ENCODE data around the gene AGRN. TPM values are rescaled to one million over a fixed set of nuclear protein-coding genes. Genes with fewer than 3 reads are reported as not detected.
"Not testable (repeated sequence)": the region's sequence is repeated elsewhere in the genome, so short reads cannot be mapped to it uniquely, and the experiment has no call there.

AGRN gene
- polyA plus RNA-seq, 1 donor: 116 TPM

GRCh38 chr1:1021920-1022259 lies 2.0 kb downstream of the AGRN start:
- no peak overlapping the region for H3K4me3 ChIP-seq (ENCODE audit: low read length)
- DNase-seq: no peak
- no peaks in the 10 kb centered on the region for H3K27me3 ChIP-seq (ENCODE audit: control insufficient read depth, insufficient read depth, low read length)
- H3K27ac ChIP-seq (ENCODE audit: low read length): no peak overlapping the region
- H3K36me3 ChIP-seq (ENCODE audit: control insufficient read depth, insufficient read depth, low read length): peaks cover 31% of the 10 kb centered on the region
- no CpG with 5 or more reads among the region's 10 CpGs for WGBS (ENCODE audit: insufficient coverage, low lambda C conversion rate)
- peaks cover 3% of the 10 kb centered on the region for H3K9me3 ChIP-seq (ENCODE audit: control insufficient read depth, low read depth, low read length)
- peaks cover 49% of the 10 kb centered on the region for H3K4me1 ChIP-seq (ENCODE audit: control insufficient read depth, insufficient read depth, low read length)

- no CpG with 5 or more reads among the region's 27 CpGs for WGBS (ENCODE audit: insufficient coverage, low lambda C conversion rate)
- H3K4me1 ChIP-seq (ENCODE audit: control insufficient read depth, insufficient read depth, low read length): peaks cover 49% of the 10 kb centered on the region
- DNase-seq: no peak
Observed at GRCh38 chr1:1022302-1023009, 2.5 kb downstream of the AGRN start.

GRCh38 chr1:1023700-1024099 lies 3.8 kb downstream of the AGRN start:
- no CpG with 5 or more reads among the region's 13 CpGs for WGBS (ENCODE audit: insufficient coverage, low lambda C conversion rate)
- Histone ChIP-seq H3K9me3 (ENCODE audit: control insufficient read depth, low read depth, low read length) (no peaks in the 10 kb centered on the region), H3K27ac (ENCODE audit: low read length) (no peak overlapping the region), H3K36me3 (ENCODE audit: control insufficient read depth, insufficient read depth, low read length) (peaks cover 42% of the 10 kb centered on the region), H3K27me3 (ENCODE audit: control insufficient read depth, insufficient read depth, low read length) (no peaks in the 10 kb centered on the region), H3K4me3 (ENCODE audit: low read length) (no peak overlapping the region), H3K4me1 (ENCODE audit: control insufficient read depth, insufficient read depth, low read length) (peaks cover 48% of the 10 kb centered on the region)
- DNase-seq: no peak

More at GRCh38 chr1:1022302-1023009, 2.5 kb downstream of the AGRN start:
- Histone ChIP-seq H3K36me3 (ENCODE audit: control insufficient read depth, insufficient read depth, low read length) (peaks cover 37% of the 10 kb centered on the region), H3K4me3 (ENCODE audit: low read length) (no peak overlapping the region), H3K27ac (ENCODE audit: low read length) (no peak overlapping the region), H3K9me3 (ENCODE audit: control insufficient read depth, low read depth, low read length) (peaks cover 3% of the 10 kb centered on the region), H3K27me3 (ENCODE audit: control insufficient read depth, insufficient read depth, low read length) (no peaks in the 10 kb centered on the region)

- H3K27ac ChIP-seq (ENCODE audit: low read length): no peak overlapping the region
- no CpG with 5 or more reads among the region's 9 CpGs for WGBS (ENCODE audit: insufficient coverage, low lambda C conversion rate)
- no peak overlapping the region for H3K4me3 ChIP-seq (ENCODE audit: low read length)
- no peaks in the 10 kb centered on the region for H3K27me3 ChIP-seq (ENCODE audit: control insufficient read depth, insufficient read depth, low read length)
- peaks cover 43% of the 10 kb centered on the region for H3K4me1 ChIP-seq (ENCODE audit: control insufficient read depth, insufficient read depth, low read length)
- no peak for DNase-seq
- no peaks in the 10 kb centered on the region for H3K9me3 ChIP-seq (ENCODE audit: control insufficient read depth, low read depth, low read length)
- H3K36me3 ChIP-seq (ENCODE audit: control insufficient read depth, insufficient read depth, low read length): peaks cover 42% of the 10 kb centered on the region
Observed at GRCh38 chr1:1024149-1024770, 4.3 kb downstream of the AGRN start.

- Histone ChIP-seq H3K27me3 (ENCODE audit: control insufficient read depth, insufficient read depth, low read length) (no peaks in the 10 kb centered on the region), H3K27ac (ENCODE audit: low read length) (no peak overlapping the region), H3K9me3 (ENCODE audit: control insufficient read depth, low read depth, low read length) (no peaks in the 10 kb centered on the region), H3K4me1 (ENCODE audit: control insufficient read depth, insufficient read depth, low read length) (peaks cover 43% of the 10 kb centered on the region), H3K4me3 (ENCODE audit: low read length) (no peak overlapping the region), H3K36me3 (ENCODE audit: control insufficient read depth, insufficient read depth, low read length) (peaks cover 42% of the 10 kb centered on the region)
- WGBS (ENCODE audit: insufficient coverage, low lambda C conversion rate): no CpG with 5 or more reads among the region's 31 CpGs
- peak; percentile 66 for DNase-seq
Observed at GRCh38 chr1:1024771-1025699, 5.1 kb downstream of the AGRN start.

- no peak for DNase-seq
- Histone ChIP-seq H3K4me3 (ENCODE audit: low read length) (no peak overlapping the region), H3K36me3 (ENCODE audit: control insufficient read depth, insufficient read depth, low read length) (peaks cover 42% of the 10 kb centered on the region), H3K27ac (ENCODE audit: low read length) (no peak overlapping the region), H3K4me1 (ENCODE audit: control insufficient read depth, insufficient read depth, low read length) (peaks cover 43% of the 10 kb centered on the region), H3K27me3 (ENCODE audit: control insufficient read depth, insufficient read depth, low read length) (no peaks in the 10 kb centered on the region), H3K9me3 (ENCODE audit: control insufficient read depth, low read depth, low read length) (no peaks in the 10 kb centered on the region)
- no CpG with 5 or more reads among the region's 10 CpGs for WGBS (ENCODE audit: insufficient coverage, low lambda C conversion rate)
Observed at GRCh38 chr1:1025730-1026129, 5.8 kb downstream of the AGRN start.

GRCh38 chr1:1026599-1027413 lies 6.9 kb downstream of the AGRN start:
- no peaks in the 10 kb centered on the region for H3K27me3 ChIP-seq (ENCODE audit: control insufficient read depth, insufficient read depth, low read length)
- no CpG with 5 or more reads among the region's 21 CpGs for whole genome bisulfite sequencing (ENCODE audit: insufficient coverage, low lambda C conversion rate)
- H3K27ac ChIP-seq (ENCODE audit: low read length): no peak overlapping the region
- no peak overlapping the region for H3K4me3 ChIP-seq (ENCODE audit: low read length)
- H3K9me3 ChIP-seq (ENCODE audit: control insufficient read depth, low read depth, low read length): no peaks in the 10 kb centered on the region
- no peak for DNase-seq
- peaks cover 43% of the 10 kb centered on the region for H3K4me1 ChIP-seq (ENCODE audit: control insufficient read depth, insufficient read depth, low read length)
- H3K36me3 ChIP-seq (ENCODE audit: control insufficient read depth, insufficient read depth, low read length): peaks cover 42% of the 10 kb centered on the region

DNA sequence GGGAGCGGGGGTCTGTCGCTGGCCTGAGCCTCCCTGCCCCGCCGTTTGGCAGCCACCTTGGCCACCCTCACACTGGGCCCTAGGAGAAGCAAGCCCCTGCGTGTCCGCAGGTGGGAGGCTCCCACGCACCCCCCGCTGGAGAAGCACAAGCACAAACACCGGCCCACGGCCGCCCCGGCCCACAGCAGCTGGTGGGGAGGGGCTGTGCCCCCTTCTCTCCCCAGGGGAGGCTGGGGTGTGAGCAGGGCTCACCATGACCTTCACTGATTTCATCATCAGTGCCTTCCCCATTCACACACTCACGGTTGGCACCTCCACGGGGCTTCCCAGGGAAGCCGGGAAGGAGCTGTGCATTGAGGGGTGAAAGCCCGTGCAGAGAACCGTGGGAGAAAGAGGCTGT lies 7.9 kb downstream of the AGRN start:
- no CpG with 5 or more reads among the region's 17 CpGs for WGBS (ENCODE audit: insufficient coverage, low lambda C conversion rate)
- no peak for DNase-seq
- no peak overlapping the region for H3K27ac ChIP-seq (ENCODE audit: low read length)
- H3K4me1 ChIP-seq (ENCODE audit: control insufficient read depth, insufficient read depth, low read length): peaks cover 43% of the 10 kb centered on the region
- no peak overlapping the region for H3K4me3 ChIP-seq (ENCODE audit: low read length)
- peaks cover 35% of the 10 kb centered on the region for H3K36me3 ChIP-seq (ENCODE audit: control insufficient read depth, insufficient read depth, low read length)
- H3K27me3 ChIP-seq (ENCODE audit: control insufficient read depth, insufficient read depth, low read length): peaks cover 2% of the 10 kb centered on the region
- H3K9me3 ChIP-seq (ENCODE audit: control insufficient read depth, low read depth, low read length): no peaks in the 10 kb centered on the region

GRCh38 chr1:1030867-1031658 lies 11.1 kb downstream of the AGRN start:
- not testable (repeated sequence) for H3K4me3 ChIP-seq (ENCODE audit: low read length); H3K9me3 ChIP-seq (ENCODE audit: control insufficient read depth, low read depth, low read length); DNase-seq
- Histone ChIP-seq H3K36me3 (ENCODE audit: control insufficient read depth, insufficient read depth, low read length) (peaks cover 28% of the 10 kb centered on the region), H3K27ac (ENCODE audit: low read length) (peak overlapping the region; percentile 77), H3K4me1 (ENCODE audit: control insufficient read depth, insufficient read depth, low read length) (peaks cover 23% of the 10 kb centered on the region), H3K27me3 (ENCODE audit: control insufficient read depth, insufficient read depth, low read length) (peaks cover 12% of the 10 kb centered on the region)
- WGBS (ENCODE audit: insufficient coverage, low lambda C conversion rate): no CpG with 5 or more reads among the region's 7 CpGs

Measured in large intestine (tissue), 3 donors.